ENCODE results near the gene ZC3H8. TPM values are rescaled to one million over a fixed set of nuclear protein-coding genes. Genes with fewer than 3 reads are reported as not detected.

Gene ZC3H8
- total RNA-seq, 2 donors from 2014 or later = 21.2 to 29.5 TPM

GRCh38 chr2:112275887-112276773, 21.3 kb upstream of the ZC3H8 start:
- ATAC-seq (replicated peaks) = peak; percentile 71
- H3K9me3 Mint-ChIP-seq = no peaks in the 10 kb centered on the region
- H3K36me3 Mint-ChIP-seq (ENCODE audit: low read depth) = no peaks in the 10 kb centered on the region
- peak overlapping the region; percentile 93 for H3K27ac Mint-ChIP-seq
- H3K4me3 Mint-ChIP-seq = peak overlapping the region; percentile 86
- no peaks in the 10 kb centered on the region for H3K27me3 Mint-ChIP-seq
- peaks cover 5% of the 10 kb centered on the region for H3K4me1 Mint-ChIP-seq

GRCh38 chr2:112275311-112275886, 20.6 kb upstream of the ZC3H8 start, which contains the start of gene ZC3H6:
Gene ZC3H6 (plus strand): TSS chr2:112275597. CDS start chr2:112275995, 398 bp downstream.
- peak within 1 kb of the TSS; percentile 86 for H3K4me3 Mint-ChIP-seq
- H3K9me3 Mint-ChIP-seq = no peaks in the 10 kb centered on the region
- H3K4me1 Mint-ChIP-seq = no peaks in the 10 kb centered on the region
- peak; percentile 97 for ATAC-seq (replicated peaks)
- H3K36me3 Mint-ChIP-seq (ENCODE audit: low read depth) = no peaks in the 10 kb centered on the region
- peak within 1 kb of the TSS; percentile 93 for H3K27ac Mint-ChIP-seq
- H3K27me3 Mint-ChIP-seq = no peaks in the 10 kb centered on the region

GRCh38 chr2:112273349-112273748, 18.5 kb upstream of the ZC3H8 start:
- Mint-ChIP-seq H3K36me3 (ENCODE audit: low read depth) (no peaks in the 10 kb centered on the region), H3K27me3 (no peaks in the 10 kb centered on the region), H3K9me3 (peaks cover 3% of the 10 kb centered on the region), H3K27ac (no peak overlapping the region), H3K4me1 (no peaks in the 10 kb centered on the region), H3K4me3 (no peak overlapping the region)
- ATAC-seq (replicated peaks) = no peak

GRCh38 chr2:112272669-112273068, 17.8 kb upstream of the ZC3H8 start:
- Mint-ChIP-seq H3K4me3 (no peak overlapping the region), H3K27me3 (no peaks in the 10 kb centered on the region), H3K36me3 (ENCODE audit: low read depth) (no peaks in the 10 kb centered on the region)

GRCh38 chr2:112268547-112268946, 13.7 kb upstream of the ZC3H8 start:
- ATAC-seq (replicated peaks) = no peak
- peaks cover 6% of the 10 kb centered on the region for H3K9me3 Mint-ChIP-seq
- H3K4me3 Mint-ChIP-seq = no peak overlapping the region
- H3K36me3 Mint-ChIP-seq (ENCODE audit: low read depth) = no peaks in the 10 kb centered on the region
- no peak overlapping the region for H3K27ac Mint-ChIP-seq
- H3K4me1 Mint-ChIP-seq = no peaks in the 10 kb centered on the region
- H3K27me3 Mint-ChIP-seq = no peaks in the 10 kb centered on the region

More at GRCh38 chr2:112272669-112273068, 17.8 kb upstream of the ZC3H8 start:
- H3K27ac Mint-ChIP-seq = no peak overlapping the region
- H3K4me1 Mint-ChIP-seq = no peaks in the 10 kb centered on the region
- no peak for ATAC-seq (replicated peaks)
- H3K9me3 Mint-ChIP-seq = peaks cover 6% of the 10 kb centered on the region

GRCh38 chr2:112262876-112263275, 8.0 kb upstream of the ZC3H8 start:
- H3K4me3 Mint-ChIP-seq = no peak overlapping the region
- no peaks in the 10 kb centered on the region for H3K9me3 Mint-ChIP-seq
- ATAC-seq (replicated peaks) = no peak
- peaks cover 5% of the 10 kb centered on the region for H3K4me1 Mint-ChIP-seq
- H3K36me3 Mint-ChIP-seq (ENCODE audit: low read depth) = no peaks in the 10 kb centered on the region
- H3K27ac Mint-ChIP-seq = no peak overlapping the region
- H3K27me3 Mint-ChIP-seq = no peaks in the 10 kb centered on the region

GRCh38 chr2:112260295-112260625, 5.4 kb upstream of the ZC3H8 start:
- Mint-ChIP-seq H3K36me3 (ENCODE audit: low read depth) (no peaks in the 10 kb centered on the region), H3K4me1 (peaks cover 5% of the 10 kb centered on the region), H3K9me3 (no peaks in the 10 kb centered on the region), H3K4me3 (no peak overlapping the region), H3K27me3 (no peaks in the 10 kb centered on the region), H3K27ac (no peak overlapping the region)
- no peak for ATAC-seq (replicated peaks)

- Mint-ChIP-seq H3K36me3 (ENCODE audit: low read depth) (no peaks in the 10 kb centered on the region), H3K9me3 (no peaks in the 10 kb centered on the region), H3K27ac (peak overlapping the region; percentile 82), H3K27me3 (no peaks in the 10 kb centered on the region), H3K4me1 (peaks cover 5% of the 10 kb centered on the region), H3K4me3 (peak overlapping the region; percentile 64)
- peak; percentile 53 for ATAC-seq (replicated peaks)
These were observed 4.9 kb upstream of the ZC3H8 start for GRCh38 chr2:112259509-112260294.

- Mint-ChIP-seq H3K27ac (no peak overlapping the region), H3K36me3 (ENCODE audit: low read depth) (peaks cover 11% of the 10 kb centered on the region), H3K27me3 (no peaks in the 10 kb centered on the region), H3K4me3 (no peak overlapping the region), H3K4me1 (peaks cover 17% of the 10 kb centered on the region), H3K9me3 (no peaks in the 10 kb centered on the region)
- no peak for ATAC-seq (replicated peaks)
These were observed 2.7 kb upstream of the ZC3H8 start for GRCh38 chr2:112257575-112257974.

GRCh38 chr2:112256654-112257053, 1.8 kb upstream of the ZC3H8 start:
- peaks cover 17% of the 10 kb centered on the region for H3K4me1 Mint-ChIP-seq

GRCh38 chr2:112255875-112256274, 1.0 kb upstream of the ZC3H8 start:
- peaks cover 11% of the 10 kb centered on the region for H3K36me3 Mint-ChIP-seq (ENCODE audit: low read depth)
- H3K4me3 Mint-ChIP-seq = no peak overlapping the region
- peaks cover 17% of the 10 kb centered on the region for H3K4me1 Mint-ChIP-seq
- no peaks in the 10 kb centered on the region for H3K9me3 Mint-ChIP-seq
- no peaks in the 10 kb centered on the region for H3K27me3 Mint-ChIP-seq
- no peak for ATAC-seq (replicated peaks)
- no peak overlapping the region for H3K27ac Mint-ChIP-seq

More at GRCh38 chr2:112256654-112257053, 1.8 kb upstream of the ZC3H8 start:
- Mint-ChIP-seq H3K9me3 (no peaks in the 10 kb centered on the region), H3K36me3 (ENCODE audit: low read depth) (peaks cover 11% of the 10 kb centered on the region), H3K27me3 (no peaks in the 10 kb centered on the region), H3K4me3 (no peak overlapping the region), H3K27ac (no peak overlapping the region)
- no peak for ATAC-seq (replicated peaks)

- H3K4me1 Mint-ChIP-seq = peaks cover 12% of the 10 kb centered on the region
- H3K27ac Mint-ChIP-seq = no peak overlapping the region
- H3K9me3 Mint-ChIP-seq = no peaks in the 10 kb centered on the region
- H3K4me3 Mint-ChIP-seq = no peak overlapping the region
- H3K27me3 Mint-ChIP-seq = no peaks in the 10 kb centered on the region
- peaks cover 24% of the 10 kb centered on the region for H3K36me3 Mint-ChIP-seq (ENCODE audit: low read depth)
- ATAC-seq (replicated peaks) = no peak
These were observed 1.5 kb downstream of the ZC3H8 start for GRCh38 chr2:112253261-112253815.

GRCh38 chr2:112251271-112251670, 3.6 kb downstream of the ZC3H8 start:
- Mint-ChIP-seq H3K4me3 (no peak overlapping the region), H3K27me3 (no peaks in the 10 kb centered on the region), H3K9me3 (no peaks in the 10 kb centered on the region), H3K4me1 (peaks cover 12% of the 10 kb centered on the region), H3K36me3 (ENCODE audit: low read depth) (peaks cover 43% of the 10 kb centered on the region), H3K27ac (no peak overlapping the region)
- ATAC-seq (replicated peaks) = peak; percentile 70

GRCh38 chr2:112244854-112245253, 10.0 kb downstream of the ZC3H8 start:
- H3K27ac Mint-ChIP-seq = no peak overlapping the region
- H3K9me3 Mint-ChIP-seq = no peaks in the 10 kb centered on the region
- peaks cover 96% of the 10 kb centered on the region for H3K36me3 Mint-ChIP-seq (ENCODE audit: low read depth)
- peak; percentile 53 for ATAC-seq (replicated peaks)
- no peak overlapping the region for H3K4me3 Mint-ChIP-seq
- H3K4me1 Mint-ChIP-seq = no peaks in the 10 kb centered on the region
- H3K27me3 Mint-ChIP-seq = no peaks in the 10 kb centered on the region

Data from activated T-helper 17 cell treated with anti-CD3 and anti-CD28 coated beads, Interleukin-2, amount 50 U/mL, for 72 hours (primary cell).